ENCODE measurements around the gene STK4. TPM values are rescaled to one million over a fixed set of nuclear protein-coding genes. Genes with fewer than 3 reads are reported as not detected.

STK4 gene
- total and polyA plus RNA-seq, 2 of the 4 experiments (the other 2 are of a cell fraction) = 10.2 to 22.2 TPM

DNA sequence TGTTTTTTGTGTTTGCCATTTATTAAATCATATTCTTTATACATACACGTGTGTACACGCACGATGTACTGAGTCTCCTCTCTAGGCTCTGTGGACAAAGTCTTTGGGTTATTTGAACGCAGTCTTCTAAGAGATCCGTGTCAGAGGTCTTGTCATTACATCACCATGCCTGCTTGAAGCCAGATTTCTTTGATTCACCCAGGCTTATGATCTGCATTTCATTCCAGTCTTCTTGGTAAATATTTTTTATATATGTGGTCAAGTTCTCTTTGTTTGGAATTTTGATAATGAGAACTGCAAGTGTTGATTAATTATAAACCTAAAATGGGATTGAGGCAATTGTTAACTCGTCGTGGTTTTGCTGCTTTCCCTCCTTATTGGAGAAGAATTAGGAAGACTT is 100.1 kb downstream of the STK4 start:
- peak overlapping the region; percentile 10; the same call in 1 of the 2 replicates for H3K4me2 ChIP-seq (ENCODE audit: low read depth, low read length)
- no TSS peak for BruUV-seq (replicated peaks)
- H2AK5ac ChIP-seq (ENCODE audit: low read depth, low read length) = no peak overlapping the region
- ChIA-PET POLR2A (ENCODE audit: unreplicated experiment) (no interaction called here), CTCF (interaction anchor here (0.6 to 0.7 kb wide), 2 partner anchors 13 to 22 kb away, joined by 3 to 4 read pairs; no protein-coding TSS in a partner anchor)
- H3K4ac ChIP-seq (ENCODE audit: low read depth, low read length) = peak overlapping the region; percentile 45; the same call in 1 of the 2 replicates
- H4K91ac ChIP-seq (ENCODE audit: insufficient read depth, low read depth, low read length) = no peak overlapping the region
- peak overlapping the region; percentile 52; the same call in 1 of the 2 replicates for H3K14ac ChIP-seq (replicated peaks; ENCODE audit: low read depth, low read length)
- H3K4me3 ChIP-seq (ENCODE audit: insufficient read depth, low read depth, low read length) = no peak overlapping the region
- no peak overlapping the region for H2BK120ac ChIP-seq (ENCODE audit: low read depth, low read length)
- H3K4me1 ChIP-seq (ENCODE audit: control insufficient read depth, insufficient read depth, low read length) = peaks cover 21% of the 10 kb centered on the region; the same call in 1 of the 2 replicates
- H2BK15ac ChIP-seq (ENCODE audit: low read depth, low read length) = no peak overlapping the region
- intact Hi-C loops (cut with micrococcal nuclease) = no loop called here
- no peak overlapping the region for H2AK9ac ChIP-seq (replicated peaks; ENCODE audit: low read depth, low read length, poor library complexity)
- DNase-seq = peak; percentile 55
- dilution Hi-C loops (cut with HindIII; ENCODE audit: low sequenced_read_pairs, unreplicated experiment) = no loop called here
- no peak overlapping the region; the same call in 1 of the 2 replicates for H3K9ac ChIP-seq (ENCODE audit: low read depth, low read length)
- H4K8ac ChIP-seq (ENCODE audit: low read depth in 2 of 2, low read length in 2 of 2) = 0 out of 4 replicates have a peak overlapping the region, but pooled peaks of 1 of the 2 experiments have one; percentile 34
- H3K23ac ChIP-seq (ENCODE audit: low read depth, low read length) = no peak overlapping the region
- H2BK20ac ChIP-seq (ENCODE audit: low read depth, low read length) = no peak overlapping the region
- peak overlapping the region; percentile 76 for H2BK5ac ChIP-seq (ENCODE audit: low read depth, low read length, poor library complexity, severe bottlenecking)
- H3K79me1 ChIP-seq (ENCODE audit: low read depth in 1 of 2, low read length in 2 of 2) = peaks cover 18 to 30% of the 10 kb centered on the region in 2 experiments
- H4K20me1 ChIP-seq (ENCODE audit: insufficient read depth, low read length) = no peaks in the 10 kb centered on the region
- no peaks in the 10 kb centered on the region for H3K27me3 ChIP-seq (ENCODE audit: control insufficient read depth, insufficient read depth, low read length)
- H3K56ac ChIP-seq (ENCODE audit: extremely low read depth, insufficient read depth, low read length) = no peak overlapping the region
- WGBS, 2 experiments (ENCODE audit: extremely low coverage in 2 of 2, insufficient read length in 1 of 2) = no CpG with 5 or more reads among the region's 7 CpGs
- H3K27ac ChIP-seq (ENCODE audit: insufficient read depth, low read length) = no peak overlapping the region
- ATAC-seq (ENCODE audit: low read depth) = no peak
- peak overlapping the region; percentile 53; the same call in 1 of the 2 replicates for H4K5ac ChIP-seq (ENCODE audit: low read depth, low read length)
- no peak overlapping the region for H2AFZ ChIP-seq (replicated peaks; ENCODE audit: low read length, poor library complexity)
- H3K36me3 ChIP-seq (ENCODE audit: control insufficient read depth, insufficient read depth, low read length) = no peaks in the 10 kb centered on the region
- H3K9me3 ChIP-seq (ENCODE audit: control insufficient read depth, insufficient read depth, low read length) = no peaks in the 10 kb centered on the region
- H3K18ac ChIP-seq (ENCODE audit: low read depth, low read length) = peak overlapping the region; percentile 57; the same call in 1 of the 2 replicates
- TF ChIP-seq CEBPB (IDR thresholded peaks at IDR 0.05; ENCODE audit: low read depth, low read length) (no peak), RFX5 (IDR thresholded peaks at IDR 0.05; ENCODE audit: low read depth, low read length) (no peak), CTCF (conservative IDR thresholded peaks at IDR 0.05; ENCODE audit: low read depth, low read length) (no peak), RCOR1 (IDR thresholded peaks at IDR 0.05; ENCODE audit: insufficient replicate concordance, low read length) (no peak), MAFK (IDR thresholded peaks at IDR 0.05; ENCODE audit: low read depth, low read length) (no peak), MAZ (IDR thresholded peaks at IDR 0.05; ENCODE audit: borderline replicate concordance, low read depth, low read length) (no peak), FOS (IDR thresholded peaks at IDR 0.05; ENCODE audit: low read depth, low read length) (no peak), BHLHE40 (IDR thresholded peaks at IDR 0.05; ENCODE audit: low read depth, low read length) (no peak), NFE2L2 (IDR thresholded peaks at IDR 0.05; ENCODE audit: low read depth, low read length) (no peak), CHD1 (IDR thresholded peaks at IDR 0.05; ENCODE audit: low read depth, low read length) (no peak), SMC3 (IDR thresholded peaks at IDR 0.05; ENCODE audit: low read depth, low read length) (no peak), MXI1 (IDR thresholded peaks at IDR 0.05; ENCODE audit: borderline replicate concordance, low read depth, low read length) (no peak), RAD21 (IDR thresholded peaks at IDR 0.05; ENCODE audit: low read length) (no peak), POLR2A (IDR thresholded peaks at IDR 0.05; ENCODE audit: low read depth, low read length) (no peak)
- TF ChIP-seq, protein P1, sequence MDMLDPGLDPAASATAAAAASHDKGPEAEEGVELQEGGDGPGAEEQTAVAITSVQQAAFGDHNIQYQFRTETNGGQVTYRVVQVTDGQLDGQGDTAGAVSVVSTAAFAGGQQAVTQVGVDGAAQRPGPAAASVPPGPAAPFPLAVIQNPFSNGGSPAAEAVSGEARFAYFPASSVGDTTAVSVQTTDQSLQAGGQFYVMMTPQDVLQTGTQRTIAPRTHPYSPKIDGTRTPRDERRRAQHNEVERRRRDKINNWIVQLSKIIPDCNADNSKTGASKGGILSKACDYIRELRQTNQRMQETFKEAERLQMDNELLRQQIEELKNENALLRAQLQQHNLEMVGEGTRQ (IDR thresholded peaks at IDR 0.05; ENCODE audit: low read depth, low read length) = no peak
- TF ChIP-seq, protein P2, sequence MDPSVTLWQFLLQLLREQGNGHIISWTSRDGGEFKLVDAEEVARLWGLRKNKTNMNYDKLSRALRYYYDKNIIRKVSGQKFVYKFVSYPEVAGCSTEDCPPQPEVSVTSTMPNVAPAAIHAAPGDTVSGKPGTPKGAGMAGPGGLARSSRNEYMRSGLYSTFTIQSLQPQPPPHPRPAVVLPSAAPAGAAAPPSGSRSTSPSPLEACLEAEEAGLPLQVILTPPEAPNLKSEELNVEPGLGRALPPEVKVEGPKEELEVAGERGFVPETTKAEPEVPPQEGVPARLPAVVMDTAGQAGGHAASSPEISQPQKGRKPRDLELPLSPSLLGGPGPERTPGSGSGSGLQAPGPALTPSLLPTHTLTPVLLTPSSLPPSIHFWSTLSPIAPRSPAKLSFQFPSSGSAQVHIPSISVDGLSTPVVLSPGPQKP (IDR thresholded peaks at IDR 0.05; ENCODE audit: borderline replicate concordance, low read depth, low read length) = no peak
- peaks cover 6% of the 10 kb centered on the region for H3K9me1 ChIP-seq (ENCODE audit: insufficient read depth, low read length)
- in situ Hi-C loops (cut with MboI; ENCODE audit: low sequenced_read_pairs) = no loop called here
